HEK293 (cell line): ENCODE data around the gene CAPN1.
A peak's percentile ranks its signal among the peaks of the same experiment; 100 is the strongest.

Experiments used
- GFI1B ChIP-seq: fragments of 450-650 bp; formaldehyde crosslinking; IDR thresholded peaks from 2 replicates; pipeline ENCODE4 v1.5.1; 2016; ENCODE audit warnings: missing biosample characterization, missing genetic modification characterization
- HOXD13 ChIP-seq: sonication (generic); formaldehyde crosslinking; IDR thresholded peaks from 2 replicates; pipeline ENCODE4 v1.8.0; 2022; ENCODE audit warnings: missing genetic modification reagents, borderline replicate concordance
- KLF8 ChIP-seq: fragments of 450-650 bp; formaldehyde crosslinking; IDR thresholded peaks from 2 replicates; pipeline ENCODE4 v1.5.1; 2016; ENCODE audit warnings: missing biosample characterization, missing genetic modification characterization
- KLF9 ChIP-seq: fragments of 450-650 bp; formaldehyde crosslinking; IDR thresholded peaks from 2 replicates; pipeline ENCODE4 v1.5.1; 2016; ENCODE audit warnings: missing biosample characterization, missing genetic modification characterization, low read depth
- PBX3 ChIP-seq: sonication (generic); formaldehyde crosslinking; IDR thresholded peaks from 2 replicates; pipeline ENCODE4 v1.8.1; 2022; ENCODE audit warnings: mild to moderate bottlenecking, moderate library complexity, missing genetic modification reagents
- RBAK ChIP-seq: fragments of 450-650 bp; formaldehyde crosslinking; IDR thresholded peaks from 2 replicates; pipeline ENCODE4 v1.5.1; 2016; ENCODE audit warnings: missing biosample characterization, missing genetic modification characterization
- SP7 ChIP-seq: fragments of 450-650 bp; formaldehyde crosslinking; IDR thresholded peaks from 2 replicates; pipeline ENCODE4 v1.5.1; 2016; ENCODE audit warnings: missing biosample characterization, missing genetic modification characterization
- TRIM28 ChIP-seq: IDR thresholded peaks from 2 replicates; pipeline ENCODE4 v1.6.1; 2011; ENCODE audit warnings: low read length, control low read depth, borderline replicate concordance
- YY2 ChIP-seq: fragments of 450-650 bp; formaldehyde crosslinking; IDR thresholded peaks from 2 replicates; pipeline ENCODE4 v1.5.1; 2016; ENCODE audit warnings: missing biosample characterization, missing genetic modification characterization
- ZBTB17 ChIP-seq: fragments of 450-650 bp; formaldehyde crosslinking; IDR thresholded peaks from 2 replicates; pipeline ENCODE4 v1.5.1; 2016; ENCODE audit warnings: missing biosample characterization, missing genetic modification characterization
- ZNF138 ChIP-seq: fragments of 450-650 bp; formaldehyde crosslinking; IDR thresholded peaks from 2 replicates; pipeline ENCODE4 v1.5.1; 2016; ENCODE audit warnings: missing biosample characterization, missing genetic modification characterization, borderline replicate concordance
- ZNF169 ChIP-seq: fragments of 450-650 bp; formaldehyde crosslinking; IDR thresholded peaks from 2 replicates; pipeline ENCODE4 v1.5.1; 2016; ENCODE audit warnings: missing biosample characterization, missing genetic modification characterization
- ZNF214 ChIP-seq: fragments of 450-650 bp; formaldehyde crosslinking; IDR thresholded peaks from 2 replicates; pipeline ENCODE4 v1.5.1; 2017; ENCODE audit warnings: missing biosample characterization, mild to moderate bottlenecking, missing genetic modification characterization, borderline replicate concordance
- ZNF223 ChIP-seq: fragments of 450-650 bp; formaldehyde crosslinking; IDR thresholded peaks from 2 replicates; pipeline ENCODE4 v1.5.1; 2016; ENCODE audit warnings: missing biosample characterization, missing genetic modification characterization
- ZNF292 ChIP-seq: fragments of 450-650 bp; formaldehyde crosslinking; IDR thresholded peaks from 2 replicates; pipeline ENCODE4 v1.5.1; 2016; ENCODE audit warnings: low read depth, missing biosample characterization, missing genetic modification characterization, borderline replicate concordance
- ZNF302 ChIP-seq: fragments of 450-650 bp; formaldehyde crosslinking; IDR thresholded peaks from 2 replicates; pipeline ENCODE4 v1.5.1; 2016; ENCODE audit warnings: missing biosample characterization, missing genetic modification characterization, low read depth
- ZNF311 ChIP-seq: fragments of 450-650 bp; formaldehyde crosslinking; IDR thresholded peaks from 2 replicates; pipeline ENCODE4 v1.5.1; 2017; ENCODE audit warnings: missing biosample characterization, missing genetic modification characterization, borderline replicate concordance
- ZNF433 ChIP-seq: fragments of 450-650 bp; formaldehyde crosslinking; IDR thresholded peaks from 2 replicates; pipeline ENCODE4 v1.5.1; 2016; ENCODE audit warnings: missing biosample characterization, missing genetic modification characterization, low read depth
- ZNF514 ChIP-seq: fragments of 450-650 bp; formaldehyde crosslinking; IDR thresholded peaks from 2 replicates; pipeline ENCODE4 v1.5.1; 2016; ENCODE audit warnings: missing biosample characterization, missing genetic modification characterization
- ZNF585B ChIP-seq: fragments of 450-650 bp; formaldehyde crosslinking; IDR thresholded peaks from 2 replicates; pipeline ENCODE4 v1.5.1; 2016; ENCODE audit warnings: missing biosample characterization, missing genetic modification characterization
- ZNF660 ChIP-seq: fragments of 450-650 bp; IDR thresholded peaks from 2 replicates; pipeline ENCODE4 v1.5.1; 2018; ENCODE audit warnings: missing biosample characterization, mild to moderate bottlenecking, missing genetic modification characterization
- ZNF670 ChIP-seq: fragments of 450-650 bp; formaldehyde crosslinking; IDR thresholded peaks from 2 replicates; pipeline ENCODE4 v1.5.1; 2016; ENCODE audit warnings: missing biosample characterization, missing genetic modification characterization, low read depth
- ZNF677 ChIP-seq: fragments of 450-650 bp; IDR thresholded peaks from 2 replicates; pipeline ENCODE4 v1.5.0; 2018; ENCODE audit warnings: missing biosample characterization, mild to moderate bottlenecking, missing genetic modification characterization, moderate library complexity
- ZNF776 ChIP-seq: fragments of 450-650 bp; formaldehyde crosslinking; IDR thresholded peaks from 2 replicates; pipeline ENCODE4 v1.5.0; 2017; ENCODE audit warnings: missing biosample characterization, missing genetic modification characterization, borderline replicate concordance
- ZNF837 ChIP-seq: fragments of 450-650 bp; formaldehyde crosslinking; IDR thresholded peaks from 2 replicates; pipeline ENCODE4 v1.5.1; 2016; ENCODE audit warnings: missing biosample characterization, missing genetic modification characterization
- ZNF843 ChIP-seq: fragments of 450-650 bp; formaldehyde crosslinking; IDR thresholded peaks from 2 replicates; pipeline ENCODE4 v1.5.1; 2016; ENCODE audit warnings: missing biosample characterization, missing genetic modification characterization
- TF ChIP-seq, protein P1 (sequence below): fragments of 450-650 bp; formaldehyde crosslinking; IDR thresholded peaks from 2 replicates; pipeline ENCODE4 v1.5.1; 2016; ENCODE audit warnings: missing biosample characterization, missing genetic modification characterization
- TF ChIP-seq, protein P2 (sequence below): fragments of 450-650 bp; formaldehyde crosslinking; IDR thresholded peaks from 2 replicates; pipeline ENCODE4 v1.5.1; 2017; ENCODE audit warnings: missing biosample characterization, missing genetic modification characterization
- TF ChIP-seq, protein P3 (sequence below): fragments of 450-650 bp; formaldehyde crosslinking; IDR thresholded peaks from 2 replicates; pipeline ENCODE4 v1.5.1; 2016; ENCODE audit warnings: missing biosample characterization, missing genetic modification characterization
- TF ChIP-seq, protein P4 (sequence below): fragments of 450-650 bp; formaldehyde crosslinking; IDR thresholded peaks from 2 replicates; pipeline ENCODE4 v1.5.1; 2016; ENCODE audit warnings: missing biosample characterization, missing genetic modification characterization

Gene CAPN1

DNA sequence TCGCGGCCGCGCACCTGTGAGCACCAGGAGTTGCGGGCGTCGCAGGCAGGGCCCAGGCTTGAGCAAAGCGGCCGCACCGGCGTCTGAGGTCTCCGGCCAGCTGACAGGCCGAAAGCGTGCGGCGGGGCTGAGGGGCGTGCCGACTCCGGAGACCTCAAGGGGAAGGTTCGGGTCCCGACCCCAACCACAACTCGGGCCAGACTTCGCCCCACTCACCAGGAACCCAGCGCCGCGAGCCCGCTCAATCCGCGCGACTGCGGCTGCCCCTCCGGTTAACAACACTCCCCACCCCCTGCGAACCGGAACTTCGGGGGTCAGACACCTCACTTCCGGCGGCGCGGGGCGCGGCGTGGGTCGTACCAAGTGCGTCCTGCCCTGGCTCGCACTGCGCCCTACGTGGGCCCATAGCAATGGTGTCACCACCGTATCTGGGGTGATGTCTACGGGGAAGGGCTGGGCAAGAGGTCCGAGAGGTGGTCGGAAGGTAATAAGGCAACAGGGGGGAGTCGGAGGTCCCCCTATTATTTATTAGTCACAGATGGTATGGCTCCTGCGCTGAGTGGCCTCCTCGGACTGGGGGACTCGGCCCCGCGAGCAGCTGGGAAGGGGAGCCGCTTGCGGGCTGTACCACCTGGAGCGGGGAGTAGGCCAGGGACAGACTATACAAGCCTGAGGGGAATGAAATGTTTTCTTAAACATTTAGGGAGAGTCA, 47.3 kb upstream of the CAPN1 start, which contains the start of gene SYVN1 (continued):
- TF ChIP-seq ZNF585B (tag by site-specific recombination) = no peak
- no peak for TF ChIP-seq TRIM28
- no peak for TF ChIP-seq ZNF514
- peak; percentile 80 for TF ChIP-seq SP7
- TF ChIP-seq KLF8 = peak; percentile 83; the same call in 1 of the 2 replicates
- TF ChIP-seq, protein P1, sequence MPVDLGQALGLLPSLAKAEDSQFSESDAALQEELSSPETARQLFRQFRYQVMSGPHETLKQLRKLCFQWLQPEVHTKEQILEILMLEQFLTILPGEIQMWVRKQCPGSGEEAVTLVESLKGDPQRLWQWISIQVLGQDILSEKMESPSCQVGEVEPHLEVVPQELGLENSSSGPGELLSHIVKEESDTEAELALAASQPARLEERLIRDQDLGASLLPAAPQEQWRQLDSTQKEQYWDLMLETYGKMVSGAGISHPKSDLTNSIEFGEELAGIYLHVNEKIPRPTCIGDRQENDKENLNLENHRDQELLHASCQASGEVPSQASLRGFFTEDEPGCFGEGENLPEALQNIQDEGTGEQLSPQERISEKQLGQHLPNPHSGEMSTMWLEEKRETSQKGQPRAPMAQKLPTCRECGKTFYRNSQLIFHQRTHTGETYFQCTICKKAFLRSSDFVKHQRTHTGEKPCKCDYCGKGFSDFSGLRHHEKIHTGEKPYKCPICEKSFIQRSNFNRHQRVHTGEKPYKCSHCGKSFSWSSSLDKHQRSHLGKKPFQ = 0 out of 2 replicates have a peak, but pooled peaks have one; percentile 13
- no peak for TF ChIP-seq ZNF138 (tag by site-specific recombination)
- TF ChIP-seq KLF9 (tag by site-specific recombination) = peak; percentile 75
- TF ChIP-seq, protein P2, sequence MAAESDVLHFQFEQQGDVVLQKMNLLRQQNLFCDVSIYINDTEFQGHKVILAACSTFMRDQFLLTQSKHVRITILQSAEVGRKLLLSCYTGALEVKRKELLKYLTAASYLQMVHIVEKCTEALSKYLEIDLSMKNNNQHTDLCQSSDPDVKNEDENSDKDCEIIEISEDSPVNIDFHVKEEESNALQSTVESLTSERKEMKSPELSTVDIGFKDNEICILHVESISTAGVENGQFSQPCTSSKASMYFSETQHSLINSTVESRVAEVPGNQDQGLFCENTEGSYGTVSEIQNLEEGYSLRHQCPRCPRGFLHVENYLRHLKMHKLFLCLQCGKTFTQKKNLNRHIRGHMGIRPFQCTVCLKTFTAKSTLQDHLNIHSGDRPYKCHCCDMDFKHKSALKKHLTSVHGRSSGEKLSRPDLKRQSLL (tag by site-specific recombination) = peak; percentile 52; the same call in 1 of the 2 replicates
- no peak for TF ChIP-seq ZNF837 (tag by site-specific recombination)
- 0 out of 2 replicates have a peak, but pooled peaks have one; percentile 39 for TF ChIP-seq ZBTB17 (tag by site-specific recombination)
- TF ChIP-seq YY2 (tag by site-specific recombination) = peak; percentile 46; the same call in 1 of the 2 replicates
- no peak for TF ChIP-seq HOXD13 (CRISPR knock-in tag)
- no peak for TF ChIP-seq ZNF214 (tag by site-specific recombination)
- 0 out of 2 replicates have a peak, but pooled peaks have one; percentile 38 for TF ChIP-seq PBX3 (CRISPR knock-in tag)
- no peak for TF ChIP-seq ZNF670 (tag by site-specific recombination)
- no peak for TF ChIP-seq RBAK (tag by site-specific recombination)
- no peak for TF ChIP-seq ZNF677 (tag by site-specific recombination)
- TF ChIP-seq GFI1B = no peak
- TF ChIP-seq ZNF311 = no peak
- no peak for TF ChIP-seq ZNF302
- TF ChIP-seq ZNF223 (tag by site-specific recombination) = no peak
- TF ChIP-seq ZNF660 (tag by site-specific recombination) = peak; percentile 46; the same call in 1 of the 2 replicates
- no peak for TF ChIP-seq ZNF169 (tag by site-specific recombination)
- no peak; the same call in 1 of the 2 replicates for TF ChIP-seq ZNF843 (tag by site-specific recombination)
- TF ChIP-seq, protein P3, sequence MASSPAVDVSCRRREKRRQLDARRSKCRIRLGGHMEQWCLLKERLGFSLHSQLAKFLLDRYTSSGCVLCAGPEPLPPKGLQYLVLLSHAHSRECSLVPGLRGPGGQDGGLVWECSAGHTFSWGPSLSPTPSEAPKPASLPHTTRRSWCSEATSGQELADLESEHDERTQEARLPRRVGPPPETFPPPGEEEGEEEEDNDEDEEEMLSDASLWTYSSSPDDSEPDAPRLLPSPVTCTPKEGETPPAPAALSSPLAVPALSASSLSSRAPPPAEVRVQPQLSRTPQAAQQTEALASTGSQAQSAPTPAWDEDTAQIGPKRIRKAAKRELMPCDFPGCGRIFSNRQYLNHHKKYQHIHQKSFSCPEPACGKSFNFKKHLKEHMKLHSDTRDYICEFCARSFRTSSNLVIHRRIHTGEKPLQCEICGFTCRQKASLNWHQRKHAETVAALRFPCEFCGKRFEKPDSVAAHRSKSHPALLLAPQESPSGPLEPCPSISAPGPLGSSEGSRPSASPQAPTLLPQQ (tag by site-specific recombination) = peak; percentile 94
- no peak for TF ChIP-seq ZNF433 (tag by site-specific recombination)
- TF ChIP-seq ZNF292 (tag by site-specific recombination) = no peak
- TF ChIP-seq ZNF776 (tag by site-specific recombination) = no peak
- TF ChIP-seq, protein P4, sequence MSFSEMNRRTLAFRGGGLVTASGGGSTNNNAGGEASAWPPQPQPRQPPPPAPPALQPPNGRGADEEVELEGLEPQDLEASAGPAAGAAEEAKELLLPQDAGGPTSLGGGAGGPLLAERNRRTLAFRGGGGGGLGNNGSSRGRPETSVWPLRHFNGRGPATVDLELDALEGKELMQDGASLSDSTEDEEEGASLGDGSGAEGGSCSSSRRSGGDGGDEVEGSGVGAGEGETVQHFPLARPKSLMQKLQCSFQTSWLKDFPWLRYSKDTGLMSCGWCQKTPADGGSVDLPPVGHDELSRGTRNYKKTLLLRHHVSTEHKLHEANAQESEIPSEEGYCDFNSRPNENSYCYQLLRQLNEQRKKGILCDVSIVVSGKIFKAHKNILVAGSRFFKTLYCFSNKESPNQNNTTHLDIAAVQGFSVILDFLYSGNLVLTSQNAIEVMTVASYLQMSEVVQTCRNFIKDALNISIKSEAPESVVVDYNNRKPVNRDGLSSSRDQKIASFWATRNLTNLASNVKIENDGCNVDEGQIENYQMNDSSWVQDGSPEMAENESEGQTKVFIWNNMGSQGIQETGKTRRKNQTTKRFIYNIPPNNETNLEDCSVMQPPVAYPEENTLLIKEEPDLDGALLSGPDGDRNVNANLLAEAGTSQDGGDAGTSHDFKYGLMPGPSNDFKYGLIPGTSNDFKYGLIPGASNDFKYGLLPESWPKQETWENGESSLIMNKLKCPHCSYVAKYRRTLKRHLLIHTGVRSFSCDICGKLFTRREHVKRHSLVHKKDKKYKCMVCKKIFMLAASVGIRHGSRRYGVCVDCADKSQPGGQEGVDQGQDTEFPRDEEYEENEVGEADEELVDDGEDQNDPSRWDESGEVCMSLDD = peak; percentile 97
